Stimulated activated naive CD4-positive, alpha-beta T cell treated with Interleukin-2 at 50 U/mL for 16 hours (primary cell): ENCODE data around the gene PIK3CD.
"Not testable (repeated sequence)": the region's sequence is repeated elsewhere in the genome, so short reads cannot be mapped to it uniquely, and the experiment has no call there.

Source experiments
- DNase-seq: peaks from one replicate; lab custom pipeline; 2025; lab: John Stamatoyannopoulos, UW

PIK3CD gene

GRCh38 chr1:9689971-9690381, 38.4 kb downstream of the PIK3CD start:
- no peak for DNase-seq

GRCh38 chr1:9690440-9691107, 39.0 kb downstream of the PIK3CD start:
- DNase-seq: no peak

- no peak for DNase-seq
These were observed 39.5 kb downstream of the PIK3CD start for GRCh38 chr1:9691108-9691445.

GRCh38 chr1:9691691-9692090, 40.2 kb downstream of the PIK3CD start:
- no peak for DNase-seq

- DNase-seq: no peak
These were observed 45.3 kb downstream of the PIK3CD start for GRCh38 chr1:9696793-9697192.

GRCh38 chr1:9699361-9699760, 47.8 kb downstream of the PIK3CD start:
- no peak for DNase-seq

GRCh38 chr1:9700340-9700739, 48.8 kb downstream of the PIK3CD start:
- DNase-seq: no peak

- DNase-seq: no peak
These were observed 50.1 kb downstream of the PIK3CD start for GRCh38 chr1:9701665-9702064.

GRCh38 chr1:9703165-9703509, 51.6 kb downstream of the PIK3CD start:
- DNase-seq: no peak

- no peak for DNase-seq
These were observed 52.1 kb downstream of the PIK3CD start for GRCh38 chr1:9703681-9704080.

GRCh38 chr1:9705337-9706093, 54.0 kb downstream of the PIK3CD start:
- no peak for DNase-seq

- DNase-seq: no peak
These were observed 54.6 kb downstream of the PIK3CD start for GRCh38 chr1:9706178-9706577.

GRCh38 chr1:9710037-9710436, 58.5 kb downstream of the PIK3CD start:
- no peak for DNase-seq

- DNase-seq: no peak
These were observed 60.0 kb downstream of the PIK3CD start for GRCh38 chr1:9711466-9712020.

GRCh38 chr1:9712767-9713166, 61.2 kb downstream of the PIK3CD start:
- not testable (repeated sequence) for DNase-seq

- DNase-seq: peak; percentile 42
These were observed 62.8 kb downstream of the PIK3CD start for GRCh38 chr1:9714257-9714718.

- peak; percentile 32 for DNase-seq
These were observed 64.2 kb downstream of the PIK3CD start for GRCh38 chr1:9715536-9716226.

- DNase-seq: no peak
These were observed 65.1 kb downstream of the PIK3CD start for GRCh38 chr1:9716404-9717192.

- DNase-seq: peak; percentile 80
These were observed 65.9 kb downstream of the PIK3CD start for GRCh38 chr1:9717193-9718005.

- DNase-seq: no peak
These were observed 66.6 kb downstream of the PIK3CD start for GRCh38 chr1:9718006-9718680.
